Liver (tissue), 9 donors: Measurements from ENCODE around the gene KIF26B. TPM values are rescaled to one million over a fixed set of nuclear protein-coding genes. Genes with fewer than 3 reads are reported as not detected.

ENCODE experiments used
- DNase-seq: peaks from one replicate; pipeline ENCODE4 v3.0.0-alpha.2; 2017; ENCODE audit warnings: low spot score
- H3K27ac ChIP-seq, 2 donors: one replicate each; pipeline ENCODE4 v1.7.0; 2013; ENCODE audit warnings: inconsistent platforms in 2 of 2, low read length in 2 of 2, control low read depth in 1 of 2, low read depth in 1 of 2, mild to moderate bottlenecking in 1 of 2
- H3K27me3 ChIP-seq, 4 donors: one replicate each; pipeline versions ENCODE4 v1.6.1 to v1.7.0; 2013; ENCODE audit warnings: low read length in 3 of 4, inconsistent platforms in 1 of 4, mild to moderate bottlenecking in 1 of 4, moderate library complexity in 1 of 4; ENCODE audit not compliant: control insufficient read depth in 4 of 4, insufficient read depth in 4 of 4
- H3K36me3 ChIP-seq, 4 donors: one replicate each; pipeline versions ENCODE4 v1.6.1 to v1.7.0; 2013; ENCODE audit warnings: low read length in 3 of 4, mild to moderate bottlenecking in 3 of 4, low read depth in 1 of 4, moderate library complexity in 1 of 4; ENCODE audit not compliant: control insufficient read depth in 4 of 4, insufficient read depth in 3 of 4
- H3K4me1 ChIP-seq, 4 donors: one replicate each; pipeline versions ENCODE4 v1.6.1 to v1.7.0; 2013; ENCODE audit warnings: low read length in 3 of 4, mild to moderate bottlenecking in 3 of 4, moderate library complexity in 1 of 4; ENCODE audit not compliant: control insufficient read depth in 4 of 4, insufficient read depth in 4 of 4
- H3K4me3 ChIP-seq, 3 donors: one replicate each; pipeline versions ENCODE4 v1.6.1 to v1.7.0; 2013; ENCODE audit warnings: low read length in 3 of 3, control low read depth in 1 of 3, low read depth in 1 of 3, mild to moderate bottlenecking in 1 of 3
- H3K9ac ChIP-seq, 2 donors: one replicate each; pipeline ENCODE4 v1.7.0; 2013; ENCODE audit warnings: low read length in 2 of 2, mild to moderate bottlenecking in 2 of 2, moderate library complexity in 2 of 2, control low read depth in 1 of 2, low read depth in 1 of 2
- H3K9me3 ChIP-seq, 4 donors: one replicate each; pipeline versions ENCODE4 v1.6.1 to v1.7.0; 2013; ENCODE audit warnings: low read length in 3 of 4; ENCODE audit not compliant: control insufficient read depth in 4 of 4
- EGR1 ChIP-seq, 2 donors: IDR thresholded peaks; 2 replicates each; pipeline ENCODE4 v1.6.1; 2016 to 2018; ENCODE audit warnings: antibody characterized with exemption in 2 of 2, low read depth in 2 of 2
- FOXA1 ChIP-seq: IDR thresholded peaks from 2 replicates; pipeline ENCODE4 v1.6.1; 2016; ENCODE audit warnings: antibody characterized with exemption
- FOXA2 ChIP-seq: IDR thresholded peaks from 2 replicates; pipeline ENCODE4 v1.6.1; 2016; ENCODE audit warnings: antibody characterized with exemption
- GABPA ChIP-seq, 2 donors: IDR thresholded peaks in 1 of 2; conservative IDR thresholded peaks in 1 of 2; 2 replicates each; pipeline ENCODE4 v1.6.1; 2016; ENCODE audit warnings: antibody characterized with exemption in 2 of 2, mild to moderate bottlenecking in 1 of 2, moderate library complexity in 1 of 2
- HNF4G ChIP-seq: IDR thresholded peaks from 2 replicates; pipeline ENCODE4 v1.6.1; 2016; ENCODE audit warnings: antibody characterized with exemption
- JUND ChIP-seq, 2 donors: IDR thresholded peaks; 2 replicates each; pipeline ENCODE4 v1.6.1; 2016; ENCODE audit warnings: antibody characterized with exemption in 2 of 2
- NR2F2 ChIP-seq: IDR thresholded peaks from 2 replicates; pipeline ENCODE4 v1.6.1; 2016; ENCODE audit warnings: antibody characterized with exemption
- RAD21 ChIP-seq, 2 donors: IDR thresholded peaks; 2 replicates each; pipeline ENCODE4 v1.6.1; 2016; ENCODE audit warnings: antibody characterized with exemption in 2 of 2, mild to moderate bottlenecking in 2 of 2
- RXRA ChIP-seq, 2 donors: IDR thresholded peaks; 2 replicates each; pipeline ENCODE4 v1.6.1; 2017 to 2018; ENCODE audit warnings: antibody characterized with exemption in 2 of 2, mild to moderate bottlenecking in 1 of 2
- SP1 ChIP-seq: IDR thresholded peaks from 2 replicates; pipeline ENCODE4 v1.6.1; 2018; ENCODE audit warnings: antibody characterized with exemption, mild to moderate bottlenecking
- TAF1 ChIP-seq: conservative IDR thresholded peaks from 2 replicates; pipeline ENCODE4 v1.6.1; 2016; ENCODE audit warnings: antibody characterized with exemption, mild to moderate bottlenecking
- YY1 ChIP-seq: IDR thresholded peaks from 2 replicates; pipeline ENCODE4 v1.6.1; 2016; ENCODE audit warnings: antibody characterized with exemption, mild to moderate bottlenecking
- WGBS: extraction: QIAGEN DNeasy Blood & Tissue Kit; methylation state at CpG from one replicate; pipeline ENCODE4 v1.1.7; 2013; 5-methylcytosine and 5-hydroxymethylcytosine counted together
- polyA plus RNA-seq, 2 donors: library from polyadenylated mRNA; stranded (reverse) in 1 of 2; unstranded in 1 of 2; fragments of 200-250 nt in 1 of 2; fragments of >200 nt in 1 of 2; fragmentation: Nextera tagmentation in 1 of 2; extraction: Ambion mirVana in 1 of 2; gene quantifications; one replicate each; pipeline versions ENCODE4 v1.2.1 to v1.2.3, GENCODE V29; 2013 to 2015
- total RNA-seq, 2 donors: library from RNA; depleted of rRNA; stranded (reverse); fragments of >200 nt; gene quantifications; one replicate each; pipeline ENCODE4 v1.2.3, GENCODE V29; 2014
- TF ChIP-seq, protein P1 (sequence below): IDR thresholded peaks from 2 replicates; pipeline ENCODE4 v1.6.1; 2016; ENCODE audit warnings: antibody characterized with exemption
- TF ChIP-seq, protein P2 (sequence below): fragments of 150-350 bp; IDR thresholded peaks from 2 replicates; pipeline ENCODE4 v1.5.1; 2017; ENCODE audit warnings: improper control_type of control experiment, low read depth, low read length; ENCODE audit not compliant: missing input control
- TF ChIP-seq, protein P3 (sequence below): IDR thresholded peaks from 2 replicates; pipeline ENCODE4 v1.6.1; 2016; ENCODE audit warnings: antibody characterized with exemption, mild to moderate bottlenecking
- TF ChIP-seq, protein P4 (sequence below): IDR thresholded peaks from 2 replicates; pipeline ENCODE4 v1.6.1; 2016; ENCODE audit warnings: antibody characterized with exemption
- TF ChIP-seq, protein P5 (sequence below): IDR thresholded peaks from 2 replicates; pipeline ENCODE4 v1.6.1; 2016; ENCODE audit warnings: antibody characterized with exemption
- donor health status: healthy.
- donor health status: healthy.
- donor health status: healthy.
- donor health status: healthy.
- donor health status: healthy.

KIF26B gene
- total and polyA plus RNA-seq, 4 donors: 0.10 to 1.7 (median 0.34) TPM

DNA sequence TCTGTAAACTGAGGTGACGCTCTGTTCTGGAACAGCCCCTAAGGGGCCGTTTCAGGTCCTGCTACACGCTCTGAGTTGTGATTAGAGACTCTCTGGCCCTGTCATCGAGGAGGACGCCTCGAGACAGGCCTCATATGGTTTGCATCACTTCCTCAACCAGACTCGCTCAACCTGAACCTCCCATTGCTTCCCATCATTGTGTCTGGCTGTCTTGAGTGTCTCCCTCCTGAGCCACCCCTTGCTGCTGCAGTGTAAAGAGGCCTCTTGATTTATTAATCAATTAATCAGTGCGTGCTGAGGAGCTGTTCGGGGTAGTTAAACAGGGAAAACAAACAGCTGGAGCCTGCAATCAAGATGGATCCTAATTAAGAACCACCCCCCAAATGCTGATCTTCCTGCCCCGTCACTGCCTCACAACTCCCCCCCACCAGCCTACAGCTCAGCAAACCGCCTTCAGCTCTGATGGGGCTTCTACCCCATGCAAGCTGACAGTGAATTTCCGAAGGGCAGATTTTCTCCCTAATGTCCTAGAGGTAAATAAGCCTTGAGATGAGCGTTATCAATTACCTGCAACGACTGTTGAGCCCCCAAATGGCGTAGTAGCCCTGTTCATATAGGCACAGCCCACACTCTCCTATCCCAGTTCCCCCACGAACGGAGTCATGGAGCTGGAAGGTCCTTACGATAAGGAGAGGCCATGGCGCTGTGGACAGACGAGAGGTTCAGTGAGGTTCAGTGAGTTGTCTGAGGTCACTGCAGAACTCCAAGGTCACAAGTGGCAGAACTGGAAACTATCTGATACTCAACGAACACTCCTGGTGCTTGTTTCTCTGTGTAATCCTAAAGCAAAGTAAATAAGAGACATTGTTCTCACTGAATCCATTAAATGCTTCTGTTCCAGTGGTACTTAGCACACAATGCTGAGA lies 210.6 kb downstream of the KIF26B start:
- H3K27ac ChIP-seq: no peak overlapping the region
- no peak overlapping the region for H3K9ac ChIP-seq
- H3K36me3 ChIP-seq: no peaks in the 10 kb centered on the region
- no peak for DNase-seq
- no peak overlapping the region for H3K4me3 ChIP-seq
- no peaks in the 10 kb centered on the region for H3K4me1 ChIP-seq
- no peak for TF ChIP-seq EGR1 (IDR thresholded peaks at IDR 0.05; ENCODE audit: low read depth in 2 of 2)
- TF ChIP-seq SP1: no peak
- TF ChIP-seq HNF4G: no peak
- TF ChIP-seq RXRA (IDR thresholded peaks at IDR 0.05): no peak
- no peak for TF ChIP-seq RAD21 (IDR thresholded peaks at IDR 0.05)
- TF ChIP-seq, protein P1, sequence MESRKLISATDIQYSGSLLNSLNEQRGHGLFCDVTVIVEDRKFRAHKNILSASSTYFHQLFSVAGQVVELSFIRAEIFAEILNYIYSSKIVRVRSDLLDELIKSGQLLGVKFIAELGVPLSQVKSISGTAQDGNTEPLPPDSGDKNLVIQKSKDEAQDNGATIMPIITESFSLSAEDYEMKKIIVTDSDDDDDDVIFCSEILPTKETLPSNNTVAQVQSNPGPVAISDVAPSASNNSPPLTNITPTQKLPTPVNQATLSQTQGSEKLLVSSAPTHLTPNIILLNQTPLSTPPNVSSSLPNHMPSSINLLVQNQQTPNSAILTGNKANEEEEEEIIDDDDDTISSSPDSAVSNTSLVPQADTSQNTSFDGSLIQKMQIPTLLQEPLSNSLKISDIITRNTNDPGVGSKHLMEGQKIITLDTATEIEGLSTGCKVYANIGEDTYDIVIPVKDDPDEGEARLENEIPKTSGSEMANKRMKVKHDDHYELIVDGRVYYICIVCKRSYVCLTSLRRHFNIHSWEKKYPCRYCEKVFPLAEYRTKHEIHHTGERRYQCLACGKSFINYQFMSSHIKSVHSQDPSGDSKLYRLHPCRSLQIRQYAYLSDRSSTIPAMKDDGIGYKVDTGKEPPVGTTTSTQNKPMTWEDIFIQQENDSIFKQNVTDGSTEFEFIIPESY: no peak
- TF ChIP-seq JUND (IDR thresholded peaks at IDR 0.05): no peak
- TF ChIP-seq FOXA2: no peak
- TF ChIP-seq, protein P2, sequence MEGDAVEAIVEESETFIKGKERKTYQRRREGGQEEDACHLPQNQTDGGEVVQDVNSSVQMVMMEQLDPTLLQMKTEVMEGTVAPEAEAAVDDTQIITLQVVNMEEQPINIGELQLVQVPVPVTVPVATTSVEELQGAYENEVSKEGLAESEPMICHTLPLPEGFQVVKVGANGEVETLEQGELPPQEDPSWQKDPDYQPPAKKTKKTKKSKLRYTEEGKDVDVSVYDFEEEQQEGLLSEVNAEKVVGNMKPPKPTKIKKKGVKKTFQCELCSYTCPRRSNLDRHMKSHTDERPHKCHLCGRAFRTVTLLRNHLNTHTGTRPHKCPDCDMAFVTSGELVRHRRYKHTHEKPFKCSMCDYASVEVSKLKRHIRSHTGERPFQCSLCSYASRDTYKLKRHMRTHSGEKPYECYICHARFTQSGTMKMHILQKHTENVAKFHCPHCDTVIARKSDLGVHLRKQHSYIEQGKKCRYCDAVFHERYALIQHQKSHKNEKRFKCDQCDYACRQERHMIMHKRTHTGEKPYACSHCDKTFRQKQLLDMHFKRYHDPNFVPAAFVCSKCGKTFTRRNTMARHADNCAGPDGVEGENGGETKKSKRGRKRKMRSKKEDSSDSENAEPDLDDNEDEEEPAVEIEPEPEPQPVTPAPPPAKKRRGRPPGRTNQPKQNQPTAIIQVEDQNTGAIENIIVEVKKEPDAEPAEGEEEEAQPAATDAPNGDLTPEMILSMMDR: no peak
- no peak for TF ChIP-seq FOXA1
- TF ChIP-seq NR2F2: no peak
- TF ChIP-seq TAF1: no peak
- no peak for TF ChIP-seq YY1
- TF ChIP-seq, protein P3, sequence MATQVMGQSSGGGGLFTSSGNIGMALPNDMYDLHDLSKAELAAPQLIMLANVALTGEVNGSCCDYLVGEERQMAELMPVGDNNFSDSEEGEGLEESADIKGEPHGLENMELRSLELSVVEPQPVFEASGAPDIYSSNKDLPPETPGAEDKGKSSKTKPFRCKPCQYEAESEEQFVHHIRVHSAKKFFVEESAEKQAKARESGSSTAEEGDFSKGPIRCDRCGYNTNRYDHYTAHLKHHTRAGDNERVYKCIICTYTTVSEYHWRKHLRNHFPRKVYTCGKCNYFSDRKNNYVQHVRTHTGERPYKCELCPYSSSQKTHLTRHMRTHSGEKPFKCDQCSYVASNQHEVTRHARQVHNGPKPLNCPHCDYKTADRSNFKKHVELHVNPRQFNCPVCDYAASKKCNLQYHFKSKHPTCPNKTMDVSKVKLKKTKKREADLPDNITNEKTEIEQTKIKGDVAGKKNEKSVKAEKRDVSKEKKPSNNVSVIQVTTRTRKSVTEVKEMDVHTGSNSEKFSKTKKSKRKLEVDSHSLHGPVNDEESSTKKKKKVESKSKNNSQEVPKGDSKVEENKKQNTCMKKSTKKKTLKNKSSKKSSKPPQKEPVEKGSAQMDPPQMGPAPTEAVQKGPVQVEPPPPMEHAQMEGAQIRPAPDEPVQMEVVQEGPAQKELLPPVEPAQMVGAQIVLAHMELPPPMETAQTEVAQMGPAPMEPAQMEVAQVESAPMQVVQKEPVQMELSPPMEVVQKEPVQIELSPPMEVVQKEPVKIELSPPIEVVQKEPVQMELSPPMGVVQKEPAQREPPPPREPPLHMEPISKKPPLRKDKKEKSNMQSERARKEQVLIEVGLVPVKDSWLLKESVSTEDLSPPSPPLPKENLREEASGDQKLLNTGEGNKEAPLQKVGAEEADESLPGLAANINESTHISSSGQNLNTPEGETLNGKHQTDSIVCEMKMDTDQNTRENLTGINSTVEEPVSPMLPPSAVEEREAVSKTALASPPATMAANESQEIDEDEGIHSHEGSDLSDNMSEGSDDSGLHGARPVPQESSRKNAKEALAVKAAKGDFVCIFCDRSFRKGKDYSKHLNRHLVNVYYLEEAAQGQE: no peak
- TF ChIP-seq, protein P4, sequence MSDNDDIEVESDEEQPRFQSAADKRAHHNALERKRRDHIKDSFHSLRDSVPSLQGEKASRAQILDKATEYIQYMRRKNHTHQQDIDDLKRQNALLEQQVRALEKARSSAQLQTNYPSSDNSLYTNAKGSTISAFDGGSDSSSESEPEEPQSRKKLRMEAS: no peak
- no peaks in the 10 kb centered on the region for H3K27me3 ChIP-seq
- 84% methylated on average over 21 of the region's 21 CpGs for WGBS
- H3K9me3 ChIP-seq: no peaks in the 10 kb centered on the region

DNA sequence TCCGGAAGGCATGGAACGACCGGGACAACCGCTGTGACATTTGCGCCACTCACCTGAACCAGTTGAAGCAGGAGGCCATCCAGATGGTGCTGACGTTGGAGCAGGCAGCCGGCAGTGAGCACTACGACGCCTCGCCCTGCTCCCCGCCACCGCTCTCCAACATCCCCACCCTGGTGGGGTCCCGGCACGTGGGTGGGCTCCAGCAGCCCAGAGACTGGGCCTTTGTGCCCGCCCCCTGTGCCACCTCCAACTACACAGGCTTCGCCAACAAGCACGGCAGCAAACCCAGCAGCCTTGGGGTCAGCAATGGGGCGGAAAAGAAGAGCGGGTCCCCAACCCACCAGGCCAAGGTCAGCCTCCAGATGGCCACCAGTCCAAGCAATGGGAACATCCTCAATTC lies 212.1 kb downstream of the KIF26B start:
- Histone ChIP-seq H3K36me3 (no peaks in the 10 kb centered on the region), H3K27ac (no peak overlapping the region), H3K4me1 (no peaks in the 10 kb centered on the region), H3K4me3 (no peak overlapping the region), H3K9ac (no peak overlapping the region), H3K9me3 (no peaks in the 10 kb centered on the region), H3K27me3 (no peaks in the 10 kb centered on the region)
- no peak for DNase-seq
- WGBS: 95% methylated on average over 19 of the region's 19 CpGs
- TF ChIP-seq, protein P2: no peak
- TF ChIP-seq, protein P5, sequence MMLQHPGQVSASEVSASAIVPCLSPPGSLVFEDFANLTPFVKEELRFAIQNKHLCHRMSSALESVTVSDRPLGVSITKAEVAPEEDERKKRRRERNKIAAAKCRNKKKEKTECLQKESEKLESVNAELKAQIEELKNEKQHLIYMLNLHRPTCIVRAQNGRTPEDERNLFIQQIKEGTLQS: no peak
- no peak for TF ChIP-seq FOXA2
- no peak for TF ChIP-seq FOXA1
- TF ChIP-seq, protein P3: no peak
- TF ChIP-seq GABPA (IDR thresholded peaks at IDR 0.05 in 1 of 2, conservative IDR thresholded peaks at IDR 0.05 in 1 of 2): no peak
- TF ChIP-seq YY1: no peak
- no peak for TF ChIP-seq HNF4G
